Uterus (tissue), 4 donors: Measurements from ENCODE around the gene IQCK. TPM values are rescaled to one million over a fixed set of nuclear protein-coding genes. Genes with fewer than 3 reads are reported as not detected.

Experiments used
- DNase-seq, 2 donors: peaks; one replicate each; pipeline ENCODE4 v3.0.0-alpha.2; 2019 to 2020
- H3K27ac ChIP-seq, 2 donors: fragments of 200-600 bp; sonication (generic); 1 replicate in 1 of 2; 2 replicates in 1 of 2; pipeline ENCODE4 v1.5.1; 2016 to 2018
- H3K27me3 ChIP-seq, 2 donors: fragments of 200-600 bp; sonication (generic); one replicate each; pipeline ENCODE4 v1.5.1; 2018 to 2019; ENCODE audit warnings: control low read depth in 1 of 2
- H3K36me3 ChIP-seq, 2 donors: fragments of 200-600 bp; sonication (generic); one replicate each; pipeline ENCODE4 v1.5.1; 2019; ENCODE audit warnings: control low read depth in 1 of 2
- H3K4me1 ChIP-seq, 2 donors: fragments of 200-600 bp; sonication (generic); one replicate each; pipeline ENCODE4 v1.5.1; 2018 to 2019; ENCODE audit warnings: control low read depth in 1 of 2
- H3K4me3 ChIP-seq, 2 donors: fragments of 200-600 bp; sonication (generic); 1 replicate in 1 of 2; 2 replicates in 1 of 2; pipeline ENCODE4 v1.5.1; 2018 to 2019; ENCODE audit warnings: mild to moderate bottlenecking in 1 of 2
- H3K9me3 ChIP-seq, 2 donors: fragments of 200-600 bp; sonication (generic); one replicate each; pipeline ENCODE4 v1.5.1; 2019; ENCODE audit warnings: control low read depth in 1 of 2
- CTCF ChIP-seq, 4 experiments: fragments of 200-600 bp in 2 of 4; fragments of 450-650 bp in 2 of 4; sonication (generic) in 2 of 4; IDR thresholded peaks; one replicate each; pipeline ENCODE4 v1.5.1; 2016 to 2019; ENCODE audit warnings: antibody characterized with exemption in 4 of 4, mild to moderate bottlenecking in 2 of 4, moderate library complexity in 1 of 4
- POLR2A ChIP-seq, 2 donors: fragments of 450-650 bp; IDR thresholded peaks; one replicate each; pipeline ENCODE4 v1.6.1; 2016; ENCODE audit warnings: antibody characterized with exemption in 2 of 2, mild to moderate bottlenecking in 1 of 2, moderate library complexity in 1 of 2
- intact Hi-C: fragments of 100-400 bp; cut with DNase I; formaldehyde crosslinking; loops from one replicate; pipeline ENCODE4 v1.15.1; 2023; ENCODE audit warnings: low total_unique reads
- total RNA-seq, 4 donors: library from RNA; depleted of rRNA in 3 of 4; stranded (reverse); fragments of >200 nt in 3 of 4; gene quantifications; one replicate each; pipeline versions ENCODE4 v1.1.0 to v1.2.4, GENCODE V29; 2014 to 2023
- donor health status: DM: yes; HTN: yes; CAD: no.

Gene IQCK
- total RNA-seq, 4 donors from 2014 or later: 14.7 to 27.2 (median 21.1) TPM

DNA sequence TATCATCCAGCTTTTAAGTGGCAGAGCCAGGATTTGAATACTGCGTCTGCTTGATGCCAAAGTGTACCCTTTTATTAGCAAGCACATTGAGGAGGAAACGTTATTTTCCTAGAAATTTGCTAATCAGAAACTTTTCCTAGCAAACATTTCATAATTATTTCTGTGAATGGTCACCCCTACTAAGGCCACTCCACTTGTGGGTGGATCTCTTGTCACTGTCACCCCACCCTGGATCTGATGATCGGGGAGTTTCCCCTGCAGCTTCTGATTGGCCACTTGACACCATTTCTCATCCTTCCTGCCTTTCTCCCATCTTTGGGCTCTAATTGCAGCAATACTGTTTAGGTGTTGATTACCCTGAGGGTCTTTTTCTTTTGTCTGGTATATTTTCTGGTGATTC lies 130.7 kb downstream of the IQCK start:
- TF ChIP-seq POLR2A (IDR thresholded peaks at IDR 0.05) (no peak), CTCF (IDR thresholded peaks at IDR 0.05) (no peak)

GRCh38 chr16:19850131-19850817 lies 132.2 kb downstream of the IQCK start:
- Histone ChIP-seq H3K9me3 (no peaks in the 10 kb centered on the region), H3K4me1 (no peaks in the 10 kb centered on the region), H3K27me3 (no peaks in the 10 kb centered on the region), H3K36me3 (no peaks in the 10 kb centered on the region), H3K4me3 (no peak overlapping the region), H3K27ac (no peak overlapping the region)
- intact Hi-C loops: no loop called here
- TF ChIP-seq CTCF (IDR thresholded peaks at IDR 0.05) (no peak), POLR2A (IDR thresholded peaks at IDR 0.05) (no peak)
- no peak for DNase-seq

More for the DNA sequence above, 130.7 kb downstream of the IQCK start:
- no peak for DNase-seq
- Histone ChIP-seq H3K9me3 (no peaks in the 10 kb centered on the region), H3K4me1 (no peaks in the 10 kb centered on the region), H3K4me3 (no peak overlapping the region), H3K36me3 (no peaks in the 10 kb centered on the region), H3K27ac (no peak overlapping the region), H3K27me3 (no peaks in the 10 kb centered on the region)
- intact Hi-C loops: loop anchor here (10.0 kb wide), 1 partner anchor 64 kb away; no protein-coding TSS in a partner anchor

GRCh38 chr16:19851476-19851875 lies 133.4 kb downstream of the IQCK start:
- Histone ChIP-seq H3K27me3 (no peaks in the 10 kb centered on the region), H3K4me1 (no peaks in the 10 kb centered on the region), H3K36me3 (no peaks in the 10 kb centered on the region), H3K9me3 (no peaks in the 10 kb centered on the region), H3K4me3 (no peak overlapping the region), H3K27ac (no peak overlapping the region)
- intact Hi-C loops: no loop called here
- no peak for DNase-seq
- TF ChIP-seq CTCF (IDR thresholded peaks at IDR 0.05) (no peak), POLR2A (IDR thresholded peaks at IDR 0.05) (no peak)

DNA sequence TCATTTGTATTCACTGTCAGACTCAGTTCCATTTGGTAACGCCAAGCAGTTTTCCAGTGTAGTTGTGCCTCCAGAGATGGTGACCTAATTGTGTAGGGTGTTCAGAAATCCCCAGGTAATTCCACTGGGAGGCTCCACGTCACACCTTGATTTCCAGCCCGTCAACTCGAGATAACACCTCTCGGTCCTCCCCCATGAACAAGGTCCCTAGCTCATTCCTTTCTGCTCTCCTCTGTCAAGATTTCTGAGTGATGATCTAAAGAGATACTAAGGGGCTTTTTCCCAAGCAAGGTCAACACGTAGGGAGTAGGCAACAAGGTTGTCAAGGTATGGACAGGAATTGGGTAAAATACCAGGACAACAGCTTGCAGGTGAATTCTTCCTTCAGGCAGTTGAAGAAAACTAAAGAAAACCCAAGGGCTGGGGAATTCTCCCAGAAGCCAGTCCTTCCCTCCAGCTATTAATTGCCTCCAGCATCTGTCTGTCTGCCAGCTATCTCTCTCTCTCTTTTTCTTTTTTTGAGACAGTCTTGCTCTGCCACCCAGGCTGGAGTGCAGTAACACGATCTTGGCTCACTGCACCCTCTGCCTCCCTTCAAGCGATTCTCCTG lies 135.2 kb downstream of the IQCK start:
- no peaks in the 10 kb centered on the region for H3K9me3 ChIP-seq
- intact Hi-C loops: no loop called here

More for the DNA sequence above, 135.2 kb downstream of the IQCK start:
- no peak for TF ChIP-seq POLR2A (IDR thresholded peaks at IDR 0.05)
- no peak for TF ChIP-seq CTCF (IDR thresholded peaks at IDR 0.05)
- no peaks in the 10 kb centered on the region for H3K27me3 ChIP-seq
- no peak for DNase-seq
- H3K27ac ChIP-seq: no peak overlapping the region
- H3K36me3 ChIP-seq: no peaks in the 10 kb centered on the region
- H3K4me3 ChIP-seq: no peak overlapping the region
- no peaks in the 10 kb centered on the region for H3K4me1 ChIP-seq
